Kidney (tissue), 14 donors: Measurements from ENCODE around the gene CYP8B1. TPM values are rescaled to one million over a fixed set of nuclear protein-coding genes. Genes with fewer than 3 reads are reported as not detected.
A peak's percentile ranks its signal among the peaks of the same experiment; 100 is the strongest.
"Not testable (repeated sequence)": the region's sequence is repeated elsewhere in the genome, so short reads cannot be mapped to it uniquely, and the experiment has no call there.

Experiments
- DNase-seq, 5 donors: peaks; one replicate each; pipeline ENCODE4 v3.0.0-alpha.2; 2013 to 2020
- FAIRE-seq: peaks from 2 replicates; lab custom pipeline; 2012; peaks lifted over from hg19 to GRCh38; lab: Jason Lieb, UNC
- H3K27ac ChIP-seq, 2 donors: one replicate each; pipeline ENCODE4 v1.7.0; 2013; ENCODE audit warnings: low read depth in 2 of 2, low read length in 2 of 2, inconsistent platforms in 1 of 2
- H3K27me3 ChIP-seq: one replicate; pipeline ENCODE4 v1.7.1; 2013; ENCODE audit warnings: low read length, inconsistent platforms; ENCODE audit not compliant: control insufficient read depth, insufficient read depth
- H3K36me3 ChIP-seq, 3 donors: one replicate each; pipeline versions ENCODE4 v1.7.0 to v1.7.1; 2013; ENCODE audit warnings: low read length in 3 of 3, control low read depth in 1 of 3, inconsistent platforms in 1 of 3; ENCODE audit not compliant: insufficient read depth in 3 of 3, control insufficient read depth in 2 of 3
- H3K4me1 ChIP-seq, 3 donors: one replicate each; pipeline versions ENCODE4 v1.7.0 to v1.7.1; 2013; ENCODE audit warnings: low read length in 3 of 3, inconsistent platforms in 1 of 3, low read depth in 1 of 3; ENCODE audit not compliant: control insufficient read depth in 2 of 3, insufficient read depth in 2 of 3
- H3K4me3 ChIP-seq, 3 donors: one replicate each; pipeline versions ENCODE4 v1.7.0 to v1.8.1; 2013; ENCODE audit warnings: low read length in 3 of 3, control low read depth in 1 of 3, inconsistent platforms in 1 of 3
- H3K9ac ChIP-seq, 3 donors: one replicate each; pipeline versions ENCODE4 v1.7.0 to v1.7.1; 2013; ENCODE audit warnings: low read length in 3 of 3, control low read depth in 1 of 3, inconsistent platforms in 1 of 3
- H3K9me3 ChIP-seq, 3 donors: one replicate each; pipeline versions ENCODE4 v1.7.0 to v1.7.1; 2013; ENCODE audit warnings: low read length in 3 of 3, control low read depth in 1 of 3, inconsistent platforms in 1 of 3; ENCODE audit not compliant: control insufficient read depth in 2 of 3, insufficient read depth in 1 of 3
- CTCF ChIP-seq: IDR thresholded peaks from 3 replicates; pipeline ENCODE4 v1.5.1; 2012; ENCODE audit warnings: mild to moderate bottlenecking, moderate library complexity, borderline replicate concordance; ENCODE audit not compliant: insufficient read depth; ENCODE audit errors: extremely low read depth
- intact Hi-C: fragments of 100-400 bp; cut with DNase I; formaldehyde crosslinking; loops from one replicate; pipeline ENCODE4 v1.11.1; 2022
- polyA plus RNA-seq: library from polyadenylated mRNA; stranded (reverse); fragments of 350-450 nt; fragmentation: Illumina TruSeq; extraction: RNeasy Lipid Tissue Mini Kit (QIAGEN cat#74804); gene quantifications from one replicate; pipeline ENCODE4 v1.2.3, GENCODE V29; 2014; ENCODE audit warnings: low read depth, low replicate concordance; ENCODE audit not compliant: insufficient read depth
- total RNA-seq: library from RNA; stranded (reverse); fragmentation: NEBNext Ultra II Directional; extraction: Animal tissue kit (Norgen Biotek cat#: 25700); gene quantifications from one replicate; pipeline ENCODE4 v1.2.1, GENCODE V29; 2021
- donor health status: control.
- donor health status: control.
- donor health status: control.
- donor health status: control.
- donor health status: control.
- donor health status: DM: yes; HTN: yes; CAD: no.
- donor health status: Normal renal cell carcinoma (clear cell type).

CYP8B1 gene
- total and polyA plus RNA-seq, 2 donors from 2014 or later = 4.3 to 10.4 TPM

- Histone ChIP-seq H3K9me3 (no peaks in the 10 kb centered on the region), H3K27ac (no peak overlapping the region), H3K36me3 (no peaks in the 10 kb centered on the region), H3K4me1 (no peaks in the 10 kb centered on the region), H3K27me3 (no peaks in the 10 kb centered on the region), H3K9ac (no peak overlapping the region), H3K4me3 (no peak overlapping the region)
- no peak for FAIRE-seq
- intact Hi-C loops = no loop called here
- DNase-seq = peak in 3 of 5 donors; percentile 18 to 56 (median 48)
- TF ChIP-seq CTCF = no peak
Measured at GRCh38 chr3:42891042-42891441, 15.4 kb upstream of the CYP8B1 start.

GRCh38 chr3:42887084-42887483 lies 11.4 kb upstream of the CYP8B1 start:
- intact Hi-C loops = no loop called here
- no peak for TF ChIP-seq CTCF
- DNase-seq = no peak
- Histone ChIP-seq H3K27ac (no peak overlapping the region), H3K9ac (no peak overlapping the region), H3K4me3 (no peak overlapping the region), H3K27me3 (no peaks in the 10 kb centered on the region), H3K9me3 (no peaks in the 10 kb centered on the region), H3K36me3 (no peaks in the 10 kb centered on the region), H3K4me1 (no peaks in the 10 kb centered on the region)
- no peak for FAIRE-seq

GRCh38 chr3:42886294-42886822 lies 10.7 kb upstream of the CYP8B1 start:
- no peak for TF ChIP-seq CTCF
- Histone ChIP-seq H3K4me1 (no peaks in the 10 kb centered on the region), H3K4me3 (no peak overlapping the region), H3K27ac (no peak overlapping the region), H3K27me3 (no peaks in the 10 kb centered on the region), H3K36me3 (no peaks in the 10 kb centered on the region), H3K9ac (no peak overlapping the region), H3K9me3 (no peaks in the 10 kb centered on the region)
- intact Hi-C loops = no loop called here
- DNase-seq = no peak
- FAIRE-seq = no peak

GRCh38 chr3:42884324-42884723 lies 8.6 kb upstream of the CYP8B1 start:
- Histone ChIP-seq H3K36me3 (no peaks in the 10 kb centered on the region), H3K9ac (no peak overlapping the region), H3K9me3 (no peaks in the 10 kb centered on the region), H3K27me3 (no peaks in the 10 kb centered on the region), H3K4me1 (peaks cover 0 to 9% (median 3%) of the 10 kb centered on the region in 3 donors), H3K27ac (no peak overlapping the region), H3K4me3 (no peak overlapping the region)
- TF ChIP-seq CTCF = no peak
- DNase-seq (no peak), FAIRE-seq (no peak)
- intact Hi-C loops = no loop called here

GRCh38 chr3:42883251-42883930 lies 7.7 kb upstream of the CYP8B1 start:
- H3K4me3 ChIP-seq, FAIRE-seq, H3K4me1 ChIP-seq, DNase-seq, intact Hi-C loops, H3K9me3 ChIP-seq, H3K36me3 ChIP-seq, H3K27me3 ChIP-seq, H3K9ac ChIP-seq, H3K27ac ChIP-seq: not testable (repeated sequence)
